H1 (cell line): ENCODE measurements around the gene MT1B. TPM values are rescaled to one million over a fixed set of nuclear protein-coding genes. Genes with fewer than 3 reads are reported as not detected.

ENCODE experiments used
- CTCF ChIA-PET: fragments of 300-600 bp; sonication (Branson Sonifier 250); formaldehyde crosslinking; loops from one replicate; lab custom pipeline; 2021; ENCODE audit not compliant: partially characterized antibody; lab: Charles Lee
- POLR2A ChIA-PET: fragments of 300-600 bp; sonication (Branson Sonifier 250); formaldehyde crosslinking; loops from one replicate; lab custom pipeline; 2021; ENCODE audit warnings: inconsistent platforms; ENCODE audit not compliant: partially characterized antibody; lab: Charles Lee
- DNase-seq, 2 experiments: peaks; one replicate each; pipeline versions ENCODE4 v3.0.0 to v3.0.0-alpha.2; 2010 to 2022; ENCODE audit warnings: low spot score in 2 of 2, low read depth in 1 of 2, mixed read lengths in 1 of 2
- FAIRE-seq: peaks from 2 replicates; lab custom pipeline; 2011; peaks lifted over from hg19 to GRCh38; lab: Jason Lieb, UNC
- H2AFZ ChIP-seq: 2 replicates; pipeline ENCODE4 v1.8.1; 2012; ENCODE audit warnings: low read length, inconsistent platforms
- H2AK5ac ChIP-seq: 2 replicates; pipeline ENCODE4 v1.6.1; 2013; ENCODE audit warnings: low read depth, low read length
- H2BK120ac ChIP-seq: replicated peaks from 2 replicates; pipeline ENCODE3; 2013; ENCODE audit warnings: low read depth, low read length, inconsistent platforms
- H2BK12ac ChIP-seq: 2 replicates; pipeline ENCODE4 v1.6.1; 2013; ENCODE audit warnings: low read depth, low read length
- H2BK15ac ChIP-seq: 2 replicates; pipeline ENCODE4 v1.6.1; 2013; ENCODE audit warnings: low read length
- H2BK20ac ChIP-seq: 2 replicates; pipeline ENCODE4 v1.6.1; 2013; ENCODE audit warnings: low read length
- H2BK5ac ChIP-seq: 2 replicates; pipeline ENCODE4 v1.6.1; 2013; ENCODE audit warnings: low read depth, low read length
- H3K14ac ChIP-seq: 2 replicates; pipeline ENCODE4 v1.6.1; 2013; ENCODE audit warnings: inconsistent platforms; ENCODE audit not compliant: insufficient read length
- H3K18ac ChIP-seq: 2 replicates; pipeline ENCODE4 v1.6.1; 2013; ENCODE audit warnings: low read length; ENCODE audit errors: extremely low read depth
- H3K23ac ChIP-seq: 2 replicates; pipeline ENCODE4 v1.6.1; 2013; ENCODE audit warnings: inconsistent platforms; ENCODE audit not compliant: insufficient read length
- H3K23me2 ChIP-seq: 2 replicates; pipeline ENCODE4 v1.6.1; 2013; ENCODE audit warnings: low read depth, low read length
- H3K27ac ChIP-seq: 2 replicates; pipeline ENCODE4 v1.6.1; 2011; ENCODE audit warnings: low read depth, low read length, inconsistent platforms
- H3K27me3 ChIP-seq, 4 experiments: replicated peaks in 1 of 4; 1 replicate in 1 of 4; 2 replicates in 3 of 4; pipeline versions ENCODE4 v1.6.1 to v1.8.1; 2011 to 2013; ENCODE audit warnings: low read length in 3 of 4, mild to moderate bottlenecking in 3 of 4, inconsistent platforms in 2 of 4, mixed read lengths in 2 of 4, moderate library complexity in 1 of 4; ENCODE audit not compliant: control insufficient read depth in 3 of 4, insufficient read depth in 3 of 4; ENCODE audit errors: extremely low read depth in 1 of 4
- H3K36me3 ChIP-seq, 4 experiments: 2 replicates each; pipeline versions ENCODE4 v1.6.1 to v1.8.1; 2011 to 2013; ENCODE audit warnings: mild to moderate bottlenecking in 4 of 4, low read length in 3 of 4, moderate library complexity in 2 of 4, control low read depth in 1 of 4, inconsistent platforms in 1 of 4; ENCODE audit not compliant: insufficient read depth in 4 of 4, control insufficient read depth in 2 of 4
- H3K4ac ChIP-seq: replicated peaks from 2 replicates; pipeline ENCODE3; 2013; ENCODE audit warnings: low read length, low read depth, mixed read lengths, inconsistent platforms; ENCODE audit not compliant: insufficient read length
- H3K4me1 ChIP-seq, 4 experiments: replicated peaks in 1 of 4; 1 replicate in 1 of 4; 2 replicates in 3 of 4; pipeline versions ENCODE4 v1.6.1 to v1.8.1; 2011 to 2013; ENCODE audit warnings: low read length in 3 of 4, inconsistent platforms in 2 of 4, mixed read lengths in 1 of 4; ENCODE audit not compliant: insufficient read depth in 4 of 4, control insufficient read depth in 3 of 4
- H3K4me2 ChIP-seq, 2 experiments: 2 replicates each; pipeline versions ENCODE4 v1.6.1 to v1.8.1; 2011 to 2013; ENCODE audit warnings: low read depth in 2 of 2, low read length in 2 of 2, control low read depth in 1 of 2, inconsistent platforms in 1 of 2, mild to moderate bottlenecking in 1 of 2; ENCODE audit not compliant: insufficient read depth in 1 of 2
- H3K4me3 ChIP-seq, 4 experiments: fragments of 200-600, 300-600 bp in 1 of 4; sonication (generic), shearing (Covaris generic), sonication (Bioruptor Twin) in 1 of 4; 2 replicates each; pipeline versions ENCODE4 v1.5.1 to v1.8.1; 2011 to 2016; ENCODE audit warnings: low read length in 4 of 4, low read depth in 3 of 4, control low read depth in 2 of 4, inconsistent platforms in 2 of 4, mild to moderate bottlenecking in 2 of 4, mixed read lengths in 1 of 4, moderate library complexity in 1 of 4; ENCODE audit not compliant: insufficient read depth in 2 of 4; ENCODE audit errors: extremely low read depth in 1 of 4
- H3K56ac ChIP-seq: replicated peaks from 2 replicates; pipeline ENCODE3; 2013; ENCODE audit warnings: low read depth, mild to moderate bottlenecking, mixed read lengths, low read length, inconsistent platforms; ENCODE audit not compliant: insufficient read length
- H3K79me1 ChIP-seq: 2 replicates; pipeline ENCODE4 v1.6.1; 2013; ENCODE audit warnings: low read depth, low read length, control low read depth
- H3K79me2 ChIP-seq, 2 experiments: 2 replicates each; pipeline versions ENCODE4 v1.6.1 to v1.8.1; 2012 to 2013; ENCODE audit warnings: low read length in 2 of 2, mild to moderate bottlenecking in 2 of 2, inconsistent platforms in 1 of 2; ENCODE audit not compliant: insufficient read depth in 2 of 2, control insufficient read depth in 1 of 2
- H3K9ac ChIP-seq, 4 experiments: replicated peaks in 1 of 4; 1 replicate in 1 of 4; 2 replicates in 3 of 4; pipeline versions ENCODE4 v1.6.1 to v1.8.1; 2011 to 2013; ENCODE audit warnings: low read depth in 3 of 4, low read length in 3 of 4, control low read depth in 2 of 4, mild to moderate bottlenecking in 2 of 4, moderate library complexity in 2 of 4, inconsistent platforms in 1 of 4; ENCODE audit errors: extremely low read depth in 1 of 4
- H3K9me3 ChIP-seq, 2 experiments: 2 replicates each; pipeline versions ENCODE4 v1.6.1 to v1.8.1; 2012 to 2013; ENCODE audit warnings: mild to moderate bottlenecking in 2 of 2, moderate library complexity in 2 of 2, control low read depth in 1 of 2, inconsistent platforms in 1 of 2, low read depth in 1 of 2, low read length in 1 of 2, mixed read lengths in 1 of 2; ENCODE audit not compliant: insufficient read depth in 2 of 2
- H4K20me1 ChIP-seq, 2 experiments: replicated peaks in 1 of 2; 2 replicates each; pipeline versions ENCODE3 to v1.8.1; 2011 to 2013; ENCODE audit warnings: inconsistent platforms in 2 of 2, low read length in 2 of 2, mild to moderate bottlenecking in 1 of 2; ENCODE audit not compliant: insufficient read depth in 2 of 2, control insufficient read depth in 1 of 2
- H4K5ac ChIP-seq: 2 replicates; pipeline ENCODE4 v1.6.1; 2013; ENCODE audit warnings: low read length, low read depth, mixed read lengths, inconsistent platforms; ENCODE audit not compliant: insufficient read length
- H4K8ac ChIP-seq: 2 replicates; pipeline ENCODE4 v1.8.0; 2013; ENCODE audit warnings: mild to moderate bottlenecking, moderate library complexity, low read length, inconsistent platforms; ENCODE audit not compliant: insufficient read depth; ENCODE audit errors: extremely low read depth
- H4K91ac ChIP-seq: replicated peaks from 2 replicates; pipeline ENCODE3; 2013; ENCODE audit warnings: low read length, mixed read lengths, inconsistent platforms; ENCODE audit not compliant: insufficient read length
- ASH2L ChIP-seq: fragments of 200-600, 300-600 bp; sonication (generic); IDR thresholded peaks from one replicate; pipeline ENCODE4 v1.7.1; 2017; ENCODE audit warnings: low read length
- ATF3 ChIP-seq: IDR thresholded peaks from 2 replicates; pipeline ENCODE4 v1.6.1; 2011; ENCODE audit warnings: low read depth, mild to moderate bottlenecking, low read length; ENCODE audit not compliant: insufficient read depth
- BRCA1 ChIP-seq: IDR thresholded peaks from 2 replicates; pipeline ENCODE4 v1.6.1; 2012; ENCODE audit warnings: low read depth, low read length, improper control_type of control experiment
- CBX8 ChIP-seq: fragments of 300-800, 300-1000 bp; sonication (generic); IDR thresholded peaks from 2 replicates; pipeline ENCODE4 v1.7.1; 2016; ENCODE audit warnings: low read depth, low read length, borderline replicate concordance
- CHD1 ChIP-seq: IDR thresholded peaks from 2 replicates; pipeline ENCODE4 v1.6.1; 2012; ENCODE audit warnings: low read depth, low read length, improper control_type of control experiment
- JUN ChIP-seq: IDR thresholded peaks from 2 replicates; pipeline ENCODE4 v1.6.1; 2011; ENCODE audit warnings: low read depth, mild to moderate bottlenecking, improper control_type of control experiment, low read length
- MAFK ChIP-seq: IDR thresholded peaks from 2 replicates; pipeline ENCODE4 v1.6.1; 2012; ENCODE audit warnings: low read depth, mild to moderate bottlenecking, improper control_type of control experiment, low read length
- RNF2 ChIP-seq: fragments of 200-900, 300-1000 bp; sonication (generic); IDR thresholded peaks from 2 replicates; pipeline ENCODE4 v1.7.1; 2016; ENCODE audit warnings: borderline replicate concordance, low read depth, mild to moderate bottlenecking, antibody characterized with exemption, low read length; ENCODE audit not compliant: poor library complexity, severe bottlenecking; ENCODE audit errors: missing control alignments
- SIX5 ChIP-seq: IDR thresholded peaks from 2 replicates; pipeline ENCODE4 v1.6.1; 2011; ENCODE audit warnings: mild to moderate bottlenecking, low read depth, low read length
- SP4 ChIP-seq: IDR thresholded peaks from 2 replicates; pipeline ENCODE4 v1.6.1; 2012; ENCODE audit warnings: low read length, inconsistent platforms
- YY1 ChIP-seq: IDR thresholded peaks from 2 replicates; pipeline ENCODE4 v1.6.1; 2011; ENCODE audit warnings: low read depth, mild to moderate bottlenecking, low read length
- WGBS, 2 experiments: shearing (Covaris generic) in 1 of 2; methylation state at CpG; one replicate each; pipeline versions ENCODE4 v1.1.6 to v1.1.7; 2013 to 2015; ENCODE audit warnings: low lambda C conversion rate in 2 of 2, mixed read lengths in 2 of 2, inconsistent platforms in 1 of 2, low coverage in 1 of 2, missing lambda C conversion rate in 1 of 2; ENCODE audit not compliant: insufficient replicate concordance in 2 of 2, insufficient coverage in 1 of 2, insufficient read length in 1 of 2; ENCODE audit errors: extremely low coverage in 1 of 2, missing lambda C conversion rate in 1 of 2; 5-methylcytosine and 5-hydroxymethylcytosine counted together
- polyA plus RNA-seq, 7 experiments: library from polyadenylated mRNA; depleted of rRNA in 3 of 7; stranded (reverse) in 5 of 7; unstranded in 2 of 7; fragments of >200 nt in 5 of 7; fragments of 200-250 nt in 2 of 7; gene quantifications; 1 replicate in 5 of 7; 2 replicates in 1 of 7; 4 replicates in 1 of 7; pipeline versions ENCODE4 v1.2.1 to v1.2.3, GENCODE V29; 2011 to 2013; ENCODE audit warnings: missing spikeins in 2 of 7, mixed read lengths in 2 of 7
- total RNA-seq: library from RNA; stranded (reverse); fragmentation: NEBNext Ultra II Directional; extraction: Animal tissue kit (Norgen Biotek cat#: 25700); gene quantifications from 2 replicates; pipeline ENCODE4 v1.2.1, GENCODE V29; 2021

MT1B gene
- total and polyA plus RNA-seq, 2 of the 8 experiments (the other 6 are each of a cell fraction or from before 2014, with no cell fraction given), result not detected

GRCh38 chr16:56669005-56669839 is 17.5 kb downstream of the MT1B start, which contains the start of gene MT1H:
Gene MT1H (plus strand): TSS chr16:56669814. CDS start chr16:56669885, 71 bp downstream.
- no peak within 1 kb of the TSS for H2BK15ac ChIP-seq
- FAIRE-seq (no peak), DNase-seq (peak in 1 of 2 experiments; percentile 69)
- peak within 1 kb of the TSS; percentile 15 for H4K91ac ChIP-seq
- no peaks in the 10 kb centered on the region for H3K79me1 ChIP-seq
- peaks cover 3 to 16% (median 12%) of the 10 kb centered on the region in 4 experiments for H3K4me1 ChIP-seq
- H4K8ac ChIP-seq, result no peak within 1 kb of the TSS
- H2BK12ac ChIP-seq, result peak within 1 kb of the TSS; percentile 86; the same call in 1 of the 2 replicates
- H3K4me2 ChIP-seq, result peak within 1 kb of the TSS; percentile 74 to 92
- no peak within 1 kb of the TSS; the same call in none of the 2 replicates for H2BK20ac ChIP-seq
- no peak within 1 kb of the TSS for H3K4ac ChIP-seq
- H3K79me2 ChIP-seq, result no peaks in the 10 kb centered on the region
- no peaks in the 10 kb centered on the region for H3K9me3 ChIP-seq
- H3K27ac ChIP-seq, result no peak within 1 kb of the TSS
- H3K14ac ChIP-seq, result no peak within 1 kb of the TSS
- WGBS, 2 experiments, result 5% methylated on average over 34 of the region's 38 CpGs; no CpG with 5 or more reads in 1 of the 2 experiments
- peaks cover 72 to 91% (median 85%) of the 10 kb centered on the region in 4 experiments for H3K27me3 ChIP-seq
- ChIA-PET POLR2A (interaction anchor here (0.9 to 13.9 kb wide), 16 partner anchors 8 to 218 kb away, joined by 3 to 205 read pairs (median 5); partner anchors contain the start of genes MT1B, MT1E, MT1F and MT1M), CTCF (interaction anchor here (0.8 to 4.6 kb wide), 9 partner anchors 10 to 92 kb away, joined by 3 to 29 read pairs (median 3); partner anchors contain the start of genes MT1E and MT1M)
- H3K4me3 ChIP-seq, result peak within 1 kb of the TSS; percentile 13 to 52 (median 19); a peak in 7 of 8 replicates
- H3K23me2 ChIP-seq, result peaks cover 10% of the 10 kb centered on the region; the same call in 1 of the 2 replicates
- H2BK5ac ChIP-seq, result no peak within 1 kb of the TSS
- H3K18ac ChIP-seq, result peak within 1 kb of the TSS; percentile 79
- no peak within 1 kb of the TSS for H3K56ac ChIP-seq
- H4K20me1 ChIP-seq, result peaks cover 2 to 9% of the 10 kb centered on the region in 2 experiments
- no peaks in the 10 kb centered on the region for H3K36me3 ChIP-seq
- H2BK120ac ChIP-seq, result no peak within 1 kb of the TSS
- H3K9ac ChIP-seq, result no peak within 1 kb of the TSS
- H4K5ac ChIP-seq, result no peak within 1 kb of the TSS
- no peak within 1 kb of the TSS for H3K23ac ChIP-seq
- 0 out of 2 replicates have a peak within 1 kb of the TSS, but pooled peaks have one; percentile 61 for H2AK5ac ChIP-seq
- H2AFZ ChIP-seq, result 0 out of 2 replicates have a peak within 1 kb of the TSS, but pooled peaks have one; percentile 6
- TF ChIP-seq MAFK, result no peak
- no peak for TF ChIP-seq ASH2L
- TF ChIP-seq CBX8, result no peak
- TF ChIP-seq BRCA1, result no peak
- no peak for TF ChIP-seq SP4
- TF ChIP-seq CHD1, result no peak
- TF ChIP-seq RNF2, result peak; percentile 53
- TF ChIP-seq JUN, result no peak
- TF ChIP-seq YY1, result no peak
- TF ChIP-seq ATF3, result no peak
- TF ChIP-seq SIX5, result no peak
